ENCODE results near the gene ATP2A3. TPM values are rescaled to one million over a fixed set of nuclear protein-coding genes. Genes with fewer than 3 reads are reported as not detected.

Gene ATP2A3
- total and polyA plus RNA-seq, 4 experiments from 2014 or later: 34.4 to 177 (median 123) TPM

- H3K27ac ChIP-seq (ENCODE audit: low read depth, low read length): peak overlapping the region; percentile 62
- ChIA-PET CTCF (ENCODE audit: partially characterized antibody) (interaction anchor here (1.2 to 1.4 kb wide), 2 partner anchors 12 to 46 kb away, joined by 4 to 5 read pairs; no protein-coding TSS in a partner anchor), POLR2A (ENCODE audit: partially characterized antibody) (interaction anchor here (0.5 to 1.7 kb wide), 2 partner anchors 114 to 261 kb away, joined by 3 to 5 read pairs; partner anchors contain the start of gene NCBP3)
- no peaks in the 10 kb centered on the region for H3K27me3 ChIP-seq (ENCODE audit: insufficient read depth, low read length)
- no peak overlapping the region for H3K4me3 ChIP-seq (ENCODE audit: low read length in 2 of 2)
- peaks cover 29% of the 10 kb centered on the region for H3K36me3 ChIP-seq (ENCODE audit: insufficient read depth, low read length)
- DNase-seq: no peak
- no peaks in the 10 kb centered on the region for H3K9me3 Mint-ChIP-seq
- intact Hi-C loops (cut with micrococcal nuclease): no loop called here
- no peaks in the 10 kb centered on the region for H3K27me3 Mint-ChIP-seq
- H3K9me3 ChIP-seq (ENCODE audit: control insufficient read depth in 1 of 2, low read length in 2 of 2): no peaks in the 10 kb centered on the region
- peaks cover 17 to 46% of the 10 kb centered on the region in 2 donors for H3K36me3 Mint-ChIP-seq
- peak overlapping the region in 6 of 7 donors; percentile 62 to 89 (median 84) for H3K27ac Mint-ChIP-seq
- peak overlapping the region in 7 of 8 donors; percentile 23 to 90 (median 68) for H3K4me3 Mint-ChIP-seq
- peaks cover 68% of the 10 kb centered on the region for H3K4me1 ChIP-seq (ENCODE audit: insufficient read depth, low read length)
- peaks cover 39 to 74% (median 59%) of the 10 kb centered on the region in 4 donors for H3K4me1 Mint-ChIP-seq
Measured at GRCh38 chr17:3959921-3960601, 4.2 kb downstream of the ATP2A3 start.

GRCh38 chr17:3959295-3959899 lies 4.8 kb downstream of the ATP2A3 start:
- no peak overlapping the region for H3K4me3 ChIP-seq (ENCODE audit: low read length in 2 of 2)
- peak overlapping the region; percentile 62 for H3K27ac ChIP-seq (ENCODE audit: low read depth, low read length)
- Mint-ChIP-seq H3K27me3 (no peaks in the 10 kb centered on the region), H3K4me1 (peaks cover 37 to 68% (median 58%) of the 10 kb centered on the region in 4 donors), H3K9me3 (no peaks in the 10 kb centered on the region), H3K27ac (peak overlapping the region in 4 of 7 donors; percentile 12 to 84 (median 74)), H3K4me3 (peak overlapping the region in 4 of 8 donors; percentile 17 to 64 (median 21)), H3K36me3 (peaks cover 17 to 46% of the 10 kb centered on the region in 2 donors)
- intact Hi-C loops (cut with micrococcal nuclease): no loop called here
- H3K27me3 ChIP-seq (ENCODE audit: insufficient read depth, low read length): no peaks in the 10 kb centered on the region
- H3K36me3 ChIP-seq (ENCODE audit: insufficient read depth, low read length): peaks cover 32% of the 10 kb centered on the region
- CTCF ChIA-PET (ENCODE audit: partially characterized antibody): interaction anchor here (1.2 to 1.4 kb wide), 2 partner anchors 11 to 45 kb away, joined by 4 to 5 read pairs; no protein-coding TSS in a partner anchor
- H3K4me1 ChIP-seq (ENCODE audit: insufficient read depth, low read length): peaks cover 68% of the 10 kb centered on the region
- POLR2A ChIA-PET (ENCODE audit: partially characterized antibody): interaction anchor here (0.5 kb wide), 1 partner anchor 260 kb away, joined by 3 read pairs; no protein-coding TSS in a partner anchor
- no peak for DNase-seq
- no peaks in the 10 kb centered on the region for H3K9me3 ChIP-seq (ENCODE audit: control insufficient read depth in 1 of 2, low read length in 2 of 2)

- intact Hi-C loops (cut with micrococcal nuclease): no loop called here
- Mint-ChIP-seq H3K36me3 (peaks cover 17 to 44% of the 10 kb centered on the region in 2 donors), H3K9me3 (no peaks in the 10 kb centered on the region), H3K4me3 (no peak overlapping the region), H3K4me1 (peaks cover 35 to 63% (median 55%) of the 10 kb centered on the region in 4 donors), H3K27me3 (no peaks in the 10 kb centered on the region), H3K27ac (peak overlapping the region in 4 of 7 donors; percentile 46 to 78 (median 60))
- Histone ChIP-seq H3K27me3 (ENCODE audit: insufficient read depth, low read length) (no peaks in the 10 kb centered on the region), H3K36me3 (ENCODE audit: insufficient read depth, low read length) (peaks cover 41% of the 10 kb centered on the region), H3K27ac (ENCODE audit: low read depth, low read length) (no peak overlapping the region), H3K4me1 (ENCODE audit: insufficient read depth, low read length) (peaks cover 64% of the 10 kb centered on the region), H3K4me3 (ENCODE audit: low read length in 2 of 2) (no peak overlapping the region), H3K9me3 (ENCODE audit: control insufficient read depth in 1 of 2, low read length in 2 of 2) (no peaks in the 10 kb centered on the region)
- CTCF ChIA-PET (ENCODE audit: partially characterized antibody): no interaction called here
- POLR2A ChIA-PET (ENCODE audit: partially characterized antibody): no interaction called here
- DNase-seq: no peak
Measured at GRCh38 chr17:3957735-3958599, 6.3 kb downstream of the ATP2A3 start.

GRCh38 chr17:3956983-3957382 lies 7.3 kb downstream of the ATP2A3 start:
- Histone ChIP-seq H3K4me1 (ENCODE audit: insufficient read depth, low read length) (peaks cover 54% of the 10 kb centered on the region), H3K27me3 (ENCODE audit: insufficient read depth, low read length) (no peaks in the 10 kb centered on the region), H3K27ac (ENCODE audit: low read depth, low read length) (no peak overlapping the region), H3K9me3 (ENCODE audit: control insufficient read depth in 1 of 2, low read length in 2 of 2) (no peaks in the 10 kb centered on the region), H3K4me3 (ENCODE audit: low read length in 2 of 2) (no peak overlapping the region), H3K36me3 (ENCODE audit: insufficient read depth, low read length) (peaks cover 41% of the 10 kb centered on the region)
- ChIA-PET POLR2A (ENCODE audit: partially characterized antibody) (no interaction called here), CTCF (ENCODE audit: partially characterized antibody) (no interaction called here)
- Mint-ChIP-seq H3K9me3 (no peaks in the 10 kb centered on the region), H3K4me1 (peaks cover 29 to 60% (median 45%) of the 10 kb centered on the region in 4 donors), H3K27me3 (no peaks in the 10 kb centered on the region), H3K4me3 (no peak overlapping the region), H3K36me3 (peaks cover 17 to 45% of the 10 kb centered on the region in 2 donors), H3K27ac (peak overlapping the region in 5 of 7 donors; percentile 51 to 79 (median 61))
- intact Hi-C loops (cut with micrococcal nuclease): no loop called here
- DNase-seq: no peak

- Histone ChIP-seq H3K4me3 (ENCODE audit: low read length in 2 of 2) (no peak overlapping the region), H3K36me3 (ENCODE audit: insufficient read depth, low read length) (peaks cover 41% of the 10 kb centered on the region), H3K27me3 (ENCODE audit: insufficient read depth, low read length) (no peaks in the 10 kb centered on the region), H3K4me1 (ENCODE audit: insufficient read depth, low read length) (peaks cover 49% of the 10 kb centered on the region), H3K9me3 (ENCODE audit: control insufficient read depth in 1 of 2, low read length in 2 of 2) (no peaks in the 10 kb centered on the region), H3K27ac (ENCODE audit: low read depth, low read length) (no peak overlapping the region)
- CTCF ChIA-PET (ENCODE audit: partially characterized antibody): no interaction called here
- intact Hi-C loops (cut with micrococcal nuclease): no loop called here
- POLR2A ChIA-PET (ENCODE audit: partially characterized antibody): no interaction called here
- DNase-seq: no peak
- H3K27ac Mint-ChIP-seq: peak overlapping the region in 4 of 7 donors; percentile 48 to 79 (median 64)
- peaks cover 17 to 48% of the 10 kb centered on the region in 2 donors for H3K36me3 Mint-ChIP-seq
- peaks cover 25 to 55% (median 42%) of the 10 kb centered on the region in 4 donors for H3K4me1 Mint-ChIP-seq
- peak overlapping the region in 1 of 8 donors; percentile 3 for H3K4me3 Mint-ChIP-seq
- H3K9me3 Mint-ChIP-seq: no peaks in the 10 kb centered on the region
- no peaks in the 10 kb centered on the region for H3K27me3 Mint-ChIP-seq
Measured at GRCh38 chr17:3956327-3956957, 7.8 kb downstream of the ATP2A3 start.

- Histone ChIP-seq H3K4me3 (ENCODE audit: low read length in 2 of 2) (no peak overlapping the region), H3K4me1 (ENCODE audit: insufficient read depth, low read length) (peaks cover 41% of the 10 kb centered on the region), H3K27ac (ENCODE audit: low read depth, low read length) (no peak overlapping the region), H3K9me3 (ENCODE audit: control insufficient read depth in 1 of 2, low read length in 2 of 2) (no peaks in the 10 kb centered on the region), H3K36me3 (ENCODE audit: insufficient read depth, low read length) (peaks cover 40% of the 10 kb centered on the region), H3K27me3 (ENCODE audit: insufficient read depth, low read length) (no peaks in the 10 kb centered on the region)
- Mint-ChIP-seq H3K4me3 (no peak overlapping the region), H3K27me3 (no peaks in the 10 kb centered on the region), H3K4me1 (peaks cover 21 to 47% (median 34%) of the 10 kb centered on the region in 4 donors), H3K9me3 (no peaks in the 10 kb centered on the region), H3K27ac (peak overlapping the region in 1 of 7 donors; percentile 61), H3K36me3 (peaks cover 15 to 44% of the 10 kb centered on the region in 2 donors)
- intact Hi-C loops (cut with micrococcal nuclease): no loop called here
- ChIA-PET POLR2A (ENCODE audit: partially characterized antibody) (no interaction called here), CTCF (ENCODE audit: partially characterized antibody) (no interaction called here)
- DNase-seq: no peak
Measured at GRCh38 chr17:3955673-3955988, 8.6 kb downstream of the ATP2A3 start.
